ENCODE measurements around the gene ARHGAP6.
A peak's percentile ranks its signal among the peaks of the same experiment; 100 is the strongest.

The ARHGAP6 gene

GRCh38 chrX:11416600-11416999 lies 249.1 kb downstream of the ARHGAP6 start:
- H3K27ac ChIP-seq, result no peak overlapping the region

DNA sequence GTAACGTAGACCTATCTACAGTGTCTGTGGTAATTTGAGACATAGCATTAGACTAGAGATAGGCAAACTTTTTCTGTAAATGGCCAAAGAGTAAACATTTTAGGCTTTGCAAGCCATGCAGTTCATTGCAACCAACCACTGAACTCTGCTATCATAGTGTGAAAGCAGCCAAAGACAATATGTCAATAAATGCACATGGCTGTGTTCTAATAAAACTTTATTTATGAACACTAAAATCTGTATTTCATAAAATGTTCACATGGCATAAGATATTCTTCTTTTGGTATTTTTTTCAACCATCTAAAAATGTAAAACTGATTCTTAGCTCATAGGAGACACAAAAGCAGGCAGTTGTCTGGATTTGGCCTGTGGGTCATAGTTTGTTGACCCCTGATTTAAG lies 251.6 kb downstream of the ARHGAP6 start:
- no peak for TF ChIP-seq ZFX (IDR thresholded peaks at IDR 0.05)
- TF ChIP-seq, protein P1, sequence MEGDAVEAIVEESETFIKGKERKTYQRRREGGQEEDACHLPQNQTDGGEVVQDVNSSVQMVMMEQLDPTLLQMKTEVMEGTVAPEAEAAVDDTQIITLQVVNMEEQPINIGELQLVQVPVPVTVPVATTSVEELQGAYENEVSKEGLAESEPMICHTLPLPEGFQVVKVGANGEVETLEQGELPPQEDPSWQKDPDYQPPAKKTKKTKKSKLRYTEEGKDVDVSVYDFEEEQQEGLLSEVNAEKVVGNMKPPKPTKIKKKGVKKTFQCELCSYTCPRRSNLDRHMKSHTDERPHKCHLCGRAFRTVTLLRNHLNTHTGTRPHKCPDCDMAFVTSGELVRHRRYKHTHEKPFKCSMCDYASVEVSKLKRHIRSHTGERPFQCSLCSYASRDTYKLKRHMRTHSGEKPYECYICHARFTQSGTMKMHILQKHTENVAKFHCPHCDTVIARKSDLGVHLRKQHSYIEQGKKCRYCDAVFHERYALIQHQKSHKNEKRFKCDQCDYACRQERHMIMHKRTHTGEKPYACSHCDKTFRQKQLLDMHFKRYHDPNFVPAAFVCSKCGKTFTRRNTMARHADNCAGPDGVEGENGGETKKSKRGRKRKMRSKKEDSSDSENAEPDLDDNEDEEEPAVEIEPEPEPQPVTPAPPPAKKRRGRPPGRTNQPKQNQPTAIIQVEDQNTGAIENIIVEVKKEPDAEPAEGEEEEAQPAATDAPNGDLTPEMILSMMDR (conservative IDR thresholded peaks at IDR 0.05), result no peak
- H3K27ac ChIP-seq, result no peak overlapping the region

More at GRCh38 chrX:11416600-11416999, 249.1 kb downstream of the ARHGAP6 start:
- TF ChIP-seq, protein P1 (conservative IDR thresholded peaks at IDR 0.05), result no peak
- TF ChIP-seq ZFX (IDR thresholded peaks at IDR 0.05), result no peak

GRCh38 chrX:11412715-11413623 lies 252.8 kb downstream of the ARHGAP6 start:
- TF ChIP-seq ZFX (IDR thresholded peaks at IDR 0.05), result no peak
- TF ChIP-seq, protein P1 (conservative IDR thresholded peaks at IDR 0.05), result no peak
- H3K27ac ChIP-seq, result peak overlapping the region; percentile 29

- no peak overlapping the region for H3K27ac ChIP-seq
- TF ChIP-seq, protein P1 (conservative IDR thresholded peaks at IDR 0.05), result no peak
- no peak for TF ChIP-seq ZFX (IDR thresholded peaks at IDR 0.05)
Measured at GRCh38 chrX:11409957-11410356, 255.8 kb downstream of the ARHGAP6 start.

DNA sequence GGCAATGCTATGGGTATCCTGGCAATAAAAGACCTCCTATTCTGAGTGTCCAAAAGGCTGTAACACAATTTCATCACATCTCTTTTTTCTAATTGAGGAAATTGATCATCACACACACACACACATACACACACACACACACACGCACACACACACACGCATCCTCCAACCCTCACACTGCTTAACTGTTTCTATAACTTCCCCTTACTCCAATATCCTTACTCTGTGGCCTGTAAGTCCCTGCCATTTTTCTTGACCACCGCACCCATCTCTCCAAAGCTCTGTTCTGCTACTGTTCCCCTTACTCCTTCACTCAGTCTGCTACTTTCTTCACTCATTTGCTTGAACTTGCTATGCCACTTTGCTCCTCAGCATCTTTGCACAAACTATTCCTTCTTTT lies 256.9 kb downstream of the ARHGAP6 start:
- H3K27ac ChIP-seq, result no peak overlapping the region
- TF ChIP-seq, protein P1 (conservative IDR thresholded peaks at IDR 0.05), result no peak
- no peak for TF ChIP-seq ZFX (IDR thresholded peaks at IDR 0.05)

DNA sequence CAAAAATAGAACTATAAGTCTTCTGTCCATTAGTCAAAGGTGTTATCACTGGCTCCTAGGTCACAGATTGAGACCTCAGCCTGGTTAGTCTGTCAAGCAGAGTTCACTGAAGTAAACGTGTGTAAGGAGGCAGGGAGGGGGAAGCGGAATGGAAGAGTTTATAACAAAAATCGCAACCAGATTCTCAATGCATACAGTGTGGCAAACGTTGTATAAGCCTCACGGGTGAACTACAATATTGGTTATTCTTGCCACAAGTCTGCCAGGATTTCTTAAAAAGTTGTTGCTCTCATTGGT lies 257.7 kb downstream of the ARHGAP6 start:
- no peak for TF ChIP-seq ZFX (IDR thresholded peaks at IDR 0.05)
- TF ChIP-seq, protein P1 (conservative IDR thresholded peaks at IDR 0.05), result no peak
- H3K27ac ChIP-seq, result no peak overlapping the region

- TF ChIP-seq ZFX (IDR thresholded peaks at IDR 0.05), result no peak
- TF ChIP-seq, protein P1 (conservative IDR thresholded peaks at IDR 0.05), result no peak
- no peak overlapping the region for H3K27ac ChIP-seq
Measured at GRCh38 chrX:11407331-11408108, 258.2 kb downstream of the ARHGAP6 start.

All from C4-2B (cell line).